Measurements from ENCODE around the gene NDEL1. TPM values are rescaled to one million over a fixed set of nuclear protein-coding genes. Genes with fewer than 3 reads are reported as not detected.

The NDEL1 gene
- total RNA-seq, 6 experiments from 2014 or later, result 22.2 to 34.9 (median 28.4) TPM

GRCh38 chr17:8492121-8492520, 56.4 kb downstream of the NDEL1 start:
- WGBS (ENCODE audit: insufficient coverage, low coverage, low lambda C conversion rate, missing lambda C conversion rate), result 95% methylated on average over 13 of the region's 17 CpGs
- peaks cover 0 to 24% (median 6%) of the 10 kb centered on the region in 4 donors for H3K36me3 ChIP-seq
- H3K27me3 ChIP-seq, result no peaks in the 10 kb centered on the region
- H3K9me3 ChIP-seq, result no peaks in the 10 kb centered on the region
- no peak for TF ChIP-seq POLR2A (IDR thresholded peaks at IDR 0.05)
- TF ChIP-seq, protein P1, sequence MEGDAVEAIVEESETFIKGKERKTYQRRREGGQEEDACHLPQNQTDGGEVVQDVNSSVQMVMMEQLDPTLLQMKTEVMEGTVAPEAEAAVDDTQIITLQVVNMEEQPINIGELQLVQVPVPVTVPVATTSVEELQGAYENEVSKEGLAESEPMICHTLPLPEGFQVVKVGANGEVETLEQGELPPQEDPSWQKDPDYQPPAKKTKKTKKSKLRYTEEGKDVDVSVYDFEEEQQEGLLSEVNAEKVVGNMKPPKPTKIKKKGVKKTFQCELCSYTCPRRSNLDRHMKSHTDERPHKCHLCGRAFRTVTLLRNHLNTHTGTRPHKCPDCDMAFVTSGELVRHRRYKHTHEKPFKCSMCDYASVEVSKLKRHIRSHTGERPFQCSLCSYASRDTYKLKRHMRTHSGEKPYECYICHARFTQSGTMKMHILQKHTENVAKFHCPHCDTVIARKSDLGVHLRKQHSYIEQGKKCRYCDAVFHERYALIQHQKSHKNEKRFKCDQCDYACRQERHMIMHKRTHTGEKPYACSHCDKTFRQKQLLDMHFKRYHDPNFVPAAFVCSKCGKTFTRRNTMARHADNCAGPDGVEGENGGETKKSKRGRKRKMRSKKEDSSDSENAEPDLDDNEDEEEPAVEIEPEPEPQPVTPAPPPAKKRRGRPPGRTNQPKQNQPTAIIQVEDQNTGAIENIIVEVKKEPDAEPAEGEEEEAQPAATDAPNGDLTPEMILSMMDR (IDR thresholded peaks at IDR 0.05), result no peak
- H3K27ac ChIP-seq, result no peak overlapping the region
- DNase-seq, result peak in 1 of 3 donors; percentile 27
- intact Hi-C loops (cut with DNase I), result no loop called here
- no peak overlapping the region for H3K4me3 ChIP-seq
- no peaks in the 10 kb centered on the region for H3K4me1 ChIP-seq
- no peak for ATAC-seq

GRCh38 chr17:8494021-8494420, 58.3 kb downstream of the NDEL1 start:
- DNase-seq (peak in 1 of 3 donors; percentile 56), ATAC-seq (peak; percentile 27 to 55 (median 50))
- H3K27me3 ChIP-seq, result no peaks in the 10 kb centered on the region
- TF ChIP-seq, protein P1 (IDR thresholded peaks at IDR 0.05), result no peak
- TF ChIP-seq POLR2A (IDR thresholded peaks at IDR 0.05), result no peak
- H3K36me3 ChIP-seq, result peaks cover 0 to 28% (median 6%) of the 10 kb centered on the region in 4 donors
- no peak overlapping the region for H3K4me3 ChIP-seq
- H3K27ac ChIP-seq, result no peak overlapping the region
- H3K4me1 ChIP-seq, result no peaks in the 10 kb centered on the region
- 56% methylated on average over 10 of the region's 12 CpGs for WGBS (ENCODE audit: insufficient coverage, low coverage, low lambda C conversion rate, missing lambda C conversion rate)
- H3K9me3 ChIP-seq, result no peaks in the 10 kb centered on the region
- intact Hi-C loops (cut with DNase I), result no loop called here

- intact Hi-C loops (cut with DNase I), result no loop called here
- H3K27me3 ChIP-seq, result no peaks in the 10 kb centered on the region
- DNase-seq (peak in 1 of 3 donors; percentile 11), ATAC-seq (no peak)
- WGBS (ENCODE audit: insufficient coverage, low coverage, low lambda C conversion rate, missing lambda C conversion rate), result 73% methylated on average over 3 of the region's 8 CpGs
- no peak overlapping the region for H3K4me3 ChIP-seq
- H3K9me3 ChIP-seq, result no peaks in the 10 kb centered on the region
- no peaks in the 10 kb centered on the region for H3K4me1 ChIP-seq
- no peak for TF ChIP-seq POLR2A (IDR thresholded peaks at IDR 0.05)
- TF ChIP-seq, protein P1 (IDR thresholded peaks at IDR 0.05), result no peak
- peaks cover 0 to 34% (median 6%) of the 10 kb centered on the region in 4 donors for H3K36me3 ChIP-seq
- H3K27ac ChIP-seq, result no peak overlapping the region
Measured at GRCh38 chr17:8494506-8495111, 58.9 kb downstream of the NDEL1 start.

DNA sequence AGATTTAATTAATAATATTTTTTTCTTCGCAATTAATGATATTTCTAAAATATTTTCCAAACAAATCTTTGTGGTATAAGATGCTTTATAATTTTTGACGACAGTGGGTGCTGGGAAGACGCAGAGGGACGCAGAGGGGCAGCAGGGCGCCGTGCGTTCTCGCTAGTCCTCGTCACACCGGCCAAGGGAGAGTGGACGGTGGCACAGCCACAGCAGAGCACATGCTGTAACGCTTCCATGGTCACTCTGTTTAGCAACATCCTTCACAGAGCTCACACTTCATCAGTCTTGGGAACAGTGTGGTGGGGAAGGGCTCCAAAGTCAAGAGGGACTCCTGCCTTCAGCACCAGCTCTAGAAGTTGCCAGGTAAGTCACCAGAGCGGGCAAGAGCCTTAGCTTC, 60.4 kb downstream of the NDEL1 start:
- 84% methylated on average over 11 of the region's 13 CpGs for WGBS (ENCODE audit: insufficient coverage, low coverage, low lambda C conversion rate, missing lambda C conversion rate)
- no peak for ATAC-seq
- DNase-seq, result no peak
- Histone ChIP-seq H3K27ac (no peak overlapping the region), H3K4me1 (no peaks in the 10 kb centered on the region), H3K27me3 (no peaks in the 10 kb centered on the region), H3K9me3 (no peaks in the 10 kb centered on the region), H3K4me3 (no peak overlapping the region), H3K36me3 (peaks cover 0 to 25% (median 10%) of the 10 kb centered on the region in 4 donors)
- TF ChIP-seq POLR2A (IDR thresholded peaks at IDR 0.05), result no peak
- TF ChIP-seq, protein P1 (IDR thresholded peaks at IDR 0.05), result no peak
- intact Hi-C loops (cut with DNase I), result no loop called here

Data from right lobe of liver (tissue), 6 donors.